HepG2 (cell line): ENCODE measurements around the gene CDH13. TPM values are rescaled to one million over a fixed set of nuclear protein-coding genes. Genes with fewer than 3 reads are reported as not detected.

Experiments
- ATAC-seq: fragments of 200-7000 bp; cut with Tn5 transposase; 3 replicates; pipeline ENCODE4 v1.9.1; 2020; ENCODE audit warnings: mild to moderate bottlenecking, moderate library complexity
- BruUV-seq: library from RNA; stranded (reverse); fragments of 400-500 nt; replicated peaks from 2 replicates; lab custom pipeline; 2021; lab: Mats Ljungman, UMichigan
- CTCF ChIA-PET: fragments of 300-600 bp; formaldehyde crosslinking; extraction: SDS; loops from one replicate; lab custom pipeline; 2021; ENCODE audit warnings: low total read pairs, inconsistent platforms, low intra/inter-chr PET ratio; lab: Yijun Ruan, JAX
- POLR2A ChIA-PET: fragments of 350-600 bp; sonication (Branson Sonifier 250); formaldehyde crosslinking; loops from one replicate; lab custom pipeline; 2020; ENCODE audit warnings: antibody characterized with exemption, inconsistent platforms; lab: Yijun Ruan, JAX
- DNase-seq: peaks from one replicate; pipeline ENCODE4 v3.0.0-alpha.2; 2015; ENCODE audit warnings: low spot score
- FAIRE-seq: peaks from 3 replicates; lab custom pipeline; 2011; peaks lifted over from hg19 to GRCh38; lab: Jason Lieb, UNC
- H2AFZ ChIP-seq: one replicate; pipeline ENCODE4 v1.6.1; 2011; ENCODE audit warnings: low read length, inconsistent platforms
- H3K27ac ChIP-seq: fragments of 300-600 bp; 3 replicates; pipeline ENCODE4 v1.8.0; 2011; ENCODE audit warnings: mixed run types, mild to moderate bottlenecking, mixed read lengths, low read length, inconsistent platforms; ENCODE audit not compliant: insufficient read depth; ENCODE audit errors: extremely low read length
- H3K27me3 ChIP-seq, 2 experiments: fragments of 200-600 bp in 1 of 2; 2 replicates in 1 of 2; 3 replicates in 1 of 2; pipeline versions ENCODE4 v1.6.0 to v1.8.0; 2011; ENCODE audit warnings: low read length in 2 of 2, mild to moderate bottlenecking in 2 of 2, moderate library complexity in 2 of 2, inconsistent platforms in 1 of 2; ENCODE audit not compliant: insufficient read depth in 2 of 2, control insufficient read depth in 1 of 2
- H3K36me3 ChIP-seq, 2 experiments: fragments of 200-600 bp in 1 of 2; replicated peaks in 1 of 2; 2 replicates in 1 of 2; 3 replicates in 1 of 2; pipeline versions ENCODE4 v1.5.1 to v1.8.0; 2011; ENCODE audit warnings: low read length in 2 of 2, inconsistent platforms in 1 of 2; ENCODE audit not compliant: insufficient read depth in 2 of 2, control insufficient read depth in 1 of 2
- H3K4me1 ChIP-seq: 2 replicates; pipeline ENCODE4 v1.5.1; 2012; ENCODE audit warnings: low read length, inconsistent platforms; ENCODE audit not compliant: insufficient read depth
- H3K4me2 ChIP-seq: 2 replicates; pipeline ENCODE4 v1.6.0; 2011; ENCODE audit warnings: low read depth, low read length, inconsistent platforms
- H3K4me3 ChIP-seq, 3 experiments: fragments of 200-600 bp in 1 of 3; sonication (generic), shearing (Covaris generic) in 1 of 3; replicated peaks in 1 of 3; 2 replicates each; pipeline ENCODE4 v1.5.1; 2011 to 2016; ENCODE audit warnings: low read length in 3 of 3, inconsistent platforms in 2 of 3, low read depth in 2 of 3, mild to moderate bottlenecking in 2 of 3, control low read depth in 1 of 3, mixed read lengths in 1 of 3; ENCODE audit not compliant: insufficient read depth in 1 of 3
- H3K79me2 ChIP-seq: one replicate; pipeline ENCODE4 v1.6.1; 2011; ENCODE audit warnings: low read length, inconsistent platforms; ENCODE audit not compliant: insufficient read depth
- H3K9ac ChIP-seq: 2 replicates; pipeline ENCODE4 v1.6.0; 2011; ENCODE audit warnings: mild to moderate bottlenecking, low read depth, low read length, inconsistent platforms; ENCODE audit not compliant: insufficient read depth
- H3K9me3 ChIP-seq: 2 replicates; pipeline ENCODE4 v1.5.1; 2012; ENCODE audit warnings: mild to moderate bottlenecking, low read length
- H4K20me1 ChIP-seq: 2 replicates; pipeline ENCODE4 v1.6.0; 2011; ENCODE audit warnings: inconsistent platforms, mild to moderate bottlenecking, low read length, moderate library complexity; ENCODE audit not compliant: insufficient read depth
- FOXM1 ChIP-seq: sonication (generic); formaldehyde crosslinking; IDR thresholded peaks from 2 replicates; pipeline ENCODE4 v1.5.0; 2020; ENCODE audit warnings: missing genetic modification reagents
- GATA4 ChIP-seq: sonication (generic); IDR thresholded peaks from 2 replicates; pipeline ENCODE4 v1.6.1; 2016; ENCODE audit warnings: antibody characterized with exemption, low read depth, borderline replicate concordance
- HDAC2 ChIP-seq: sonication (generic); formaldehyde crosslinking; IDR thresholded peaks from 2 replicates; pipeline ENCODE4 v1.4.0; 2020; ENCODE audit warnings: missing genetic modification reagents
- HNF4A ChIP-seq: sonication (generic); formaldehyde crosslinking; IDR thresholded peaks from 2 replicates; pipeline ENCODE4 v1.4.0; 2020; ENCODE audit warnings: missing genetic modification reagents
- MED1 ChIP-seq: sonication (generic); formaldehyde crosslinking; IDR thresholded peaks from 2 replicates; pipeline ENCODE4 v1.4.0; 2020; ENCODE audit warnings: missing genetic modification reagents
- NONO ChIP-seq, 2 experiments: fragments of 450-650 bp in 1 of 2; sonication (generic) in 1 of 2; formaldehyde crosslinking in 1 of 2; IDR thresholded peaks in 1 of 2; conservative IDR thresholded peaks in 1 of 2; 2 replicates each; pipeline versions ENCODE4 v1.6.1 to v1.8.0; 2017 to 2022; ENCODE audit warnings: mild to moderate bottlenecking in 1 of 2, missing genetic modification reagents in 1 of 2, moderate library complexity in 1 of 2
- PLSCR1 ChIP-seq: sonication (generic); formaldehyde crosslinking; IDR thresholded peaks from 2 replicates; pipeline ENCODE4 v1.5.0; 2020; ENCODE audit warnings: missing genetic modification reagents, mild to moderate bottlenecking, borderline replicate concordance
- PRDM15 ChIP-seq: sonication (generic); formaldehyde crosslinking; IDR thresholded peaks from 2 replicates; pipeline ENCODE4 v1.4.0; 2020; ENCODE audit warnings: missing genetic modification reagents
- SIN3A ChIP-seq: IDR thresholded peaks from 2 replicates; pipeline ENCODE4 v1.6.1; 2011; ENCODE audit warnings: low read depth, mild to moderate bottlenecking, control low read depth, low read length, borderline replicate concordance
- ZFY ChIP-seq: sonication (generic); formaldehyde crosslinking; IDR thresholded peaks from 2 replicates; pipeline ENCODE4 v1.4.0; 2020; ENCODE audit warnings: missing genetic modification reagents
- ZNF556 ChIP-seq: sonication (generic); formaldehyde crosslinking; IDR thresholded peaks from 2 replicates; pipeline ENCODE4 v1.4.0; 2020; ENCODE audit warnings: mild to moderate bottlenecking, missing genetic modification reagents, borderline replicate concordance
- ZSCAN25 ChIP-seq: sonication (generic); formaldehyde crosslinking; IDR thresholded peaks from 2 replicates; pipeline ENCODE4 v1.8.0; 2022; ENCODE audit warnings: mild to moderate bottlenecking, missing genetic modification reagents
- WGBS: methylation state at CpG from one replicate; pipeline ENCODE4 v1.1.6; 2017; ENCODE audit warnings: low lambda C conversion rate; 5-methylcytosine and 5-hydroxymethylcytosine counted together
- in situ Hi-C: cut with HindIII; loops from 2 replicates; pipeline ENCODE4 v1.10.0; 2017; ENCODE audit warnings: low pct_unique_long_range_greater_than_20kb; ENCODE audit not compliant: extremely low pct_ligation_motif_present
- intact Hi-C: fragments of 100-400 bp; cut with micrococcal nuclease; formaldehyde crosslinking; loops from one replicate; pipeline ENCODE4 v1.10.0; 2022; ENCODE audit not compliant: unreplicated experiment
- polyA plus RNA-seq, 8 experiments: library from polyadenylated mRNA; depleted of rRNA in 3 of 8; stranded (reverse) in 7 of 8; unstranded in 1 of 8; fragments of >200 nt; fragmentation: Illumina TruSeq in 4 of 8; extraction: Trizol in 4 of 8; gene quantifications; 2 replicates each; pipeline versions ENCODE4 v1.2.1 to v1.2.3, GENCODE V29; 2011 to 2016; ENCODE audit warnings: low read depth in 4 of 8, missing spikeins in 1 of 8, mixed read lengths in 1 of 8; ENCODE audit not compliant: insufficient read depth in 1 of 8
- total RNA-seq, 5 experiments: library from RNA; depleted of rRNA; stranded (reverse); fragments of >200 nt; fragmentation: Illumina TruSeq; extraction: Trizol; gene quantifications; 2 replicates each; pipeline ENCODE4 v1.2.3, GENCODE V29; 2016; ENCODE audit warnings: low read depth in 1 of 5

CDH13 gene
- total and polyA plus RNA-seq, 2 of the 13 experiments (the other 11 are each of a cell fraction or from before 2014, with no cell fraction given), result not detected

DNA sequence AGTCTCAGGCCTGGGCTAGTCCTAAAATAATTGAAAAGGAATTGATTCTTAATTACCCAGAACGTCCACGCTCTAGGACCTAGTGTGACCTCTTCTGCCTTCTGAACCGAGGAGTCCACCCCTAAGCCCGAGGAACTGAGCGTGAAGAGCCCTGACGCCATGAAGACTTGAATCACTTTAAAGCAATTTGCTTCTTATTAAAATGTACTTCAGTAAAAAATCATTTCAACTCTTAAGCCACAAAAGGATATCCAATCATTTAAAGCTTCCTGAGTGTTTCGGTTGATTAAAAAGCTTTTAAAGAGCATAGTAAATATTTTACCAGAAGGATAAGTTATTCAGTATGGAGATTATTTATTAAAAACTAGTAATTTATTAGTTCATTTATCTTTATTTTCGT is 1192.6 kb downstream of the CDH13 start:
- no peak for TF ChIP-seq HDAC2 (CRISPR knock-in tag)
- intact Hi-C loops, result no loop called here
- Histone ChIP-seq H3K36me3 (no peaks in the 10 kb centered on the region), H3K4me3 (no peak overlapping the region), H3K9ac (no peak overlapping the region), H3K9me3 (no peaks in the 10 kb centered on the region), H4K20me1 (no peaks in the 10 kb centered on the region; the same call in 1 of the 2 replicates), H3K79me2 (no peaks in the 10 kb centered on the region), H3K27me3 (peaks cover 6 to 54% of the 10 kb centered on the region in 2 experiments; a peak in 4 of 5 replicates), H2AFZ (no peak overlapping the region), H3K27ac (no peak overlapping the region), H3K4me1 (peaks cover 7% of the 10 kb centered on the region), H3K4me2 (no peak overlapping the region)
- no peak for ATAC-seq
- BruUV-seq, result no TSS peak
- DNase-seq, result no peak
- 26% methylated on average over 8 of the region's 8 CpGs for WGBS
- ChIA-PET CTCF (no interaction called here), POLR2A (no interaction called here)
- no peak for FAIRE-seq
- in situ Hi-C loops, result no loop called here

GRCh38 chr16:83826146-83826913 is 1199.6 kb downstream of the CDH13 start:
- in situ Hi-C loops, result loop anchor here (5.0 to 10.0 kb wide), 2 partner anchors 56 to 218 kb away; partner anchors contain the start of gene SLC38A8
- TF ChIP-seq NONO (IDR thresholded peaks at IDR 0.05) (no peak), NONO (CRISPR knock-in tag; conservative IDR thresholded peaks at IDR 0.05) (no peak), SIN3A (no peak), HNF4A (CRISPR knock-in tag) (no peak), ZNF556 (no peak), ZSCAN25 (CRISPR knock-in tag) (no peak), PRDM15 (CRISPR knock-in tag) (no peak), ZFY (peak; percentile 57; the same call in 1 of the 2 replicates), GATA4 (no peak), PLSCR1 (no peak), MED1 (0 out of 2 replicates have a peak, but pooled peaks have one; percentile 28), FOXM1 (no peak)

More at GRCh38 chr16:83826146-83826913, 1199.6 kb downstream of the CDH13 start:
- peak overlapping the region in 1 of 3 experiments; percentile 3; a peak in 1 of 6 replicates for H3K4me3 ChIP-seq
- no peak overlapping the region for H2AFZ ChIP-seq
- POLR2A ChIA-PET, result interaction anchor here (1.0 kb wide), 1 partner anchor 127 kb away, joined by 3 read pairs; no protein-coding TSS in a partner anchor
- peak; percentile 92 for ATAC-seq
- intact Hi-C loops, result loop anchor here (1.0 to 10.0 kb wide), 3 partner anchors 53 to 239 kb away; partner anchors contain the start of gene OSGIN1
- FAIRE-seq, result peak; percentile 72
- no peak overlapping the region for H3K27ac ChIP-seq
- no peaks in the 10 kb centered on the region for H3K4me1 ChIP-seq
- H3K4me2 ChIP-seq, result peak overlapping the region; percentile 42
- H4K20me1 ChIP-seq, result no peaks in the 10 kb centered on the region
- 16% methylated on average over 21 of the region's 21 CpGs for WGBS
- H3K9ac ChIP-seq, result no peak overlapping the region
- H3K36me3 ChIP-seq, result no peaks in the 10 kb centered on the region
- DNase-seq, result peak; percentile 52
- no peaks in the 10 kb centered on the region for H3K9me3 ChIP-seq
- CTCF ChIA-PET, result interaction anchor here (1.1 to 3.9 kb wide), 2 partner anchors 51 to 236 kb away, joined by 3 to 40 read pairs; no protein-coding TSS in a partner anchor
- H3K27me3 ChIP-seq, result peaks cover 4 to 59% of the 10 kb centered on the region in 2 experiments; a peak in 3 of 5 replicates
- BruUV-seq, result no TSS peak
- H3K79me2 ChIP-seq, result no peaks in the 10 kb centered on the region
